Natural killer cell (primary cell): ENCODE results near the gene VPS54. TPM values are rescaled to one million over a fixed set of nuclear protein-coding genes. Genes with fewer than 3 reads are reported as not detected.

Source experiments
- ATAC-seq, 3 donors: fragments of 150-1000 bp in 2 of 3; fragments of 200-7000 bp in 1 of 3; cut with Tn5 transposase; 1 replicate in 1 of 3; 2 replicates in 2 of 3; pipeline ENCODE4 v1.10.0; 2021; ENCODE audit warnings: mild to moderate bottlenecking in 2 of 3, moderate library complexity in 2 of 3
- DNase-seq, 2 donors: peaks; one replicate each; pipeline versions ENCODE4 v3.0.0 to v3.0.0-alpha.2; 2013 to 2021; ENCODE audit warnings: mixed read lengths in 1 of 2
- H3K27ac ChIP-seq: one replicate; pipeline ENCODE4 v1.5.1; 2013; ENCODE audit warnings: mild to moderate bottlenecking, low read length
- H3K27me3 ChIP-seq: one replicate; pipeline ENCODE4 v1.6.1; 2013; ENCODE audit warnings: low read length; ENCODE audit not compliant: control insufficient read depth, insufficient read depth
- H3K36me3 ChIP-seq: one replicate; pipeline ENCODE4 v1.6.1; 2013; ENCODE audit warnings: low read length; ENCODE audit not compliant: control insufficient read depth, insufficient read depth
- H3K4me1 ChIP-seq: one replicate; pipeline ENCODE4 v1.6.1; 2013; ENCODE audit warnings: low read length; ENCODE audit not compliant: control insufficient read depth, insufficient read depth
- H3K4me3 ChIP-seq: one replicate; pipeline ENCODE4 v1.5.1; 2013; ENCODE audit warnings: low read length
- H3K9me3 ChIP-seq: one replicate; pipeline ENCODE4 v1.6.1; 2013; ENCODE audit warnings: low read length; ENCODE audit not compliant: control insufficient read depth, insufficient read depth
- H3K27ac Mint-ChIP-seq, 2 donors: one replicate each; pipeline ENCODE4 v1.8.0; 2022; ENCODE audit warnings: mild to moderate bottlenecking in 2 of 2, mixed read lengths in 2 of 2, moderate library complexity in 1 of 2
- H3K27me3 Mint-ChIP-seq, 2 donors: one replicate each; pipeline ENCODE4 v1.8.0; 2022; ENCODE audit warnings: low read depth in 2 of 2, mixed read lengths in 2 of 2
- H3K36me3 Mint-ChIP-seq: one replicate; pipeline ENCODE4 v1.8.0; 2022; ENCODE audit warnings: mixed read lengths
- H3K4me1 Mint-ChIP-seq, 2 donors: one replicate each; pipeline ENCODE4 v1.8.0; 2022; ENCODE audit warnings: mixed read lengths in 2 of 2
- H3K4me3 Mint-ChIP-seq: one replicate; pipeline ENCODE4 v1.8.0; 2022; ENCODE audit warnings: mild to moderate bottlenecking, moderate library complexity, mixed read lengths
- H3K9me3 Mint-ChIP-seq, 2 donors: one replicate each; pipeline ENCODE4 v1.8.0; 2022; ENCODE audit warnings: mixed read lengths in 2 of 2
- CTCF ChIP-seq: fragments of 200-600 bp; IDR thresholded peaks from one replicate; pipeline ENCODE4 v1.8.0; 2022; ENCODE audit warnings: antibody characterized with exemption
- WGBS: methylation state at CpG from one replicate; pipeline ENCODE4 v1.1.7; 2013; ENCODE audit warnings: missing lambda C conversion rate; ENCODE audit not compliant: insufficient coverage; 5-methylcytosine and 5-hydroxymethylcytosine counted together
- intact Hi-C: fragments of 100-400 bp; cut with micrococcal nuclease; formaldehyde crosslinking; loops from one replicate; pipeline ENCODE4 v1.14.2; 2022
- total RNA-seq, 4 donors: library from RNA; stranded (reverse); fragments of 120-200 nt in 1 of 4; gene quantifications; one replicate each; pipeline versions ENCODE4 v1.2.3 to v1.2.4, GENCODE V29; 2013 to 2022

VPS54 gene
- 10 to 100 TPM; 12.1 to 17.3 (median 13.5) TPM for total RNA-seq
- total RNA-seq (2013), result 32.0 TPM

- Histone ChIP-seq H3K27ac (peak within 1 kb of the TSS; percentile 63), H3K9me3 (no peaks in the 10 kb centered on the region), H3K36me3 (no peaks in the 10 kb centered on the region), H3K4me3 (peak within 1 kb of the TSS; percentile 80), H3K4me1 (peaks cover 6% of the 10 kb centered on the region), H3K27me3 (no peaks in the 10 kb centered on the region)
- no peaks in the 10 kb centered on the region for H3K9me3 Mint-ChIP-seq
- peak within 1 kb of the TSS; percentile 92 to 95 for H3K27ac Mint-ChIP-seq
- peaks cover 8% of the 10 kb centered on the region for H3K36me3 Mint-ChIP-seq
- H3K27me3 Mint-ChIP-seq, result no peaks in the 10 kb centered on the region
- TF ChIP-seq CTCF, result no peak
- intact Hi-C loops, result loop anchor here (2.0 to 5.0 kb wide), 2 partner anchors 17 to 123 kb away; partner anchors contain the start of gene PELI1
- 3% methylated on average over 77 of the region's 77 CpGs for WGBS
- peak within 1 kb of the TSS; percentile 100 for H3K4me3 Mint-ChIP-seq
- peaks cover 28 to 30% of the 10 kb centered on the region in 2 donors for H3K4me1 Mint-ChIP-seq
- ATAC-seq, result peak; percentile 79 to 87 (median 87)
- peak; percentile 58 to 76 for DNase-seq
Measured at GRCh38 chr2:64019083-64019974, at the start of gene VPS54. TSS of gene VPS54 (minus strand) at chr2:64019428. CDS start at chr2:63983999, 35,429 bp downstream.

GRCh38 chr2:64067326-64067725 is 48.1 kb upstream of the VPS54 start:
- H3K36me3 ChIP-seq, result no peaks in the 10 kb centered on the region
- no peak for TF ChIP-seq CTCF
- WGBS, result 90% methylated on average over 1 of the region's 1 CpG
- DNase-seq (no peak), ATAC-seq (no peak)
- no peak overlapping the region for H3K27ac ChIP-seq
- no peaks in the 10 kb centered on the region for H3K27me3 Mint-ChIP-seq
- H3K9me3 ChIP-seq, result no peaks in the 10 kb centered on the region
- no peak overlapping the region for H3K4me3 Mint-ChIP-seq
- H3K27ac Mint-ChIP-seq, result no peak overlapping the region
- H3K4me3 ChIP-seq, result no peak overlapping the region
- no peaks in the 10 kb centered on the region for H3K36me3 Mint-ChIP-seq
- intact Hi-C loops, result no loop called here
- no peaks in the 10 kb centered on the region for H3K9me3 Mint-ChIP-seq
- H3K4me1 ChIP-seq, result no peaks in the 10 kb centered on the region
- peaks cover 5 to 6% of the 10 kb centered on the region in 2 donors for H3K4me1 Mint-ChIP-seq
- H3K27me3 ChIP-seq, result no peaks in the 10 kb centered on the region

- H3K36me3 Mint-ChIP-seq, result no peaks in the 10 kb centered on the region
- no peaks in the 10 kb centered on the region for H3K27me3 ChIP-seq
- peaks cover 5 to 6% of the 10 kb centered on the region in 2 donors for H3K4me1 Mint-ChIP-seq
- H3K9me3 ChIP-seq, result no peaks in the 10 kb centered on the region
- no peak for ATAC-seq
- H3K27ac ChIP-seq, result no peak overlapping the region
- no peak overlapping the region for H3K4me3 Mint-ChIP-seq
- no peak overlapping the region for H3K27ac Mint-ChIP-seq
- H3K4me1 ChIP-seq, result no peaks in the 10 kb centered on the region
- TF ChIP-seq CTCF, result no peak
- DNase-seq, result no peak
- no peak overlapping the region for H3K4me3 ChIP-seq
- H3K9me3 Mint-ChIP-seq, result no peaks in the 10 kb centered on the region
- WGBS, result 79% methylated on average over 6 of the region's 6 CpGs
- H3K36me3 ChIP-seq, result no peaks in the 10 kb centered on the region
- H3K27me3 Mint-ChIP-seq, result no peaks in the 10 kb centered on the region
- intact Hi-C loops, result no loop called here
Measured at GRCh38 chr2:64065516-64065915, 46.3 kb upstream of the VPS54 start.
